Measurements from ENCODE around the gene TREML4.

The TREML4 gene

GRCh38 chr6:41255638-41256246, 27.6 kb downstream of the TREML4 start:
- DNase-seq (ENCODE audit: low read depth), result no peak

GRCh38 chr6:41256383-41256782, 28.2 kb downstream of the TREML4 start:
- DNase-seq (ENCODE audit: low read depth), result no peak

DNA sequence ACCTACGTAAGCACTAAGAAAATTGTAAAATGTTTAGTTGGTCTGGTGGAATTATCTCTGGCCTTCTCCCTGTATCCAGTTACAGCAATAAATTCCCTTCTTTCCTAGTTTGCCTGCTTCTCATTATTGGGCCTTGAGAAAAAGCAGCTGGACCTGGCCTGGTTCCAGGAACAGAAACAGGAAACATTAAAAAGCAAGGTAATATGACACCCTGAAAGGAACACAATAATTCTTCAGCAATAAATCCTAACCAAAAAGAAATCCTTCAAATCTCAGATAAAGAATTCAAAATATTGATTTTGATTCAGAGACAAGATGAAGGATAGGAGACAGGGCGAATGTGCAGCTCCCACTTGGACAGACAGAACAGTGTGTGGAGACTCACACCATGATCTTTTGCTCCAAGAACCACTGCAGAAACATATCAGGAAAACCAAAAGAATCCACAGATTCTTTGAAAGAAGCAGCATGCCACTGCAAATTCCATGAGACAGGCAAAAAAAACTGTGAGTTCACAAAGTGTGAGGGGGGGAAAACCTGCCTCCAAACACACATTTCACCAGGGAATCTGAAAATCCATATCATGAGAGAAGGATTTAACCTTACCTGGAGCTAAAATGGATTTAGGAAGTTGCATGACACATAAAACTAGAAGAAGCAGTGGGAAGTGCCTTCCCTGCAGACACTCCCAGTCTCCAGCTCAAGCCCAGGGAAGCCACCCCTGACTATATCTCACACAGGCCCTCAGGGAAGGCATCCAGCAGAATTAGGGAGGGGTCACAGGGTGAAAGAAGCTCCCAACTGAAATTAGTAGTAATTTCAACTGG, 29.4 kb downstream of the TREML4 start:
- no peak for DNase-seq (ENCODE audit: low read depth)

GRCh38 chr6:41258196-41258493, 30.0 kb downstream of the TREML4 start:
- no peak for DNase-seq (ENCODE audit: low read depth)

DNA sequence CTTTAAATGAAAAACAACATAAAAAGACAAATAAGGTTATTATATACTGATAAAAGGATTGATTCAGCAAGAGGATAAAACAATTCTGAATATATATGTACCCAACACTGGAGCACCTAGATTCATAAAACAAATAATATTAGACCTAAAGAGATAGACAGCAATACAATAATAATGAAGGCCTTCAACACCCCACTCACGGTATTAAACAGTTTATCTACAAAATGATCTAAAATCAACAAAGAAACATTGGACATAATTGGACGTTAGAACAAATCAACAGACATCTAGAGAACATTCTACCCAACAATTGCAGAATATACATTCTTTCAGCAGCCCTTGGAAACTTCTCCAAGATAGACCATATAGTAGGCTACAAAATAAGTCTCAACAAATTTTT, 34.3 kb downstream of the TREML4 start:
- no peak for DNase-seq (ENCODE audit: low read depth)

- DNase-seq (ENCODE audit: low read depth), result no peak
These were observed 35.1 kb downstream of the TREML4 start for GRCh38 chr6:41263267-41263666.

DNA sequence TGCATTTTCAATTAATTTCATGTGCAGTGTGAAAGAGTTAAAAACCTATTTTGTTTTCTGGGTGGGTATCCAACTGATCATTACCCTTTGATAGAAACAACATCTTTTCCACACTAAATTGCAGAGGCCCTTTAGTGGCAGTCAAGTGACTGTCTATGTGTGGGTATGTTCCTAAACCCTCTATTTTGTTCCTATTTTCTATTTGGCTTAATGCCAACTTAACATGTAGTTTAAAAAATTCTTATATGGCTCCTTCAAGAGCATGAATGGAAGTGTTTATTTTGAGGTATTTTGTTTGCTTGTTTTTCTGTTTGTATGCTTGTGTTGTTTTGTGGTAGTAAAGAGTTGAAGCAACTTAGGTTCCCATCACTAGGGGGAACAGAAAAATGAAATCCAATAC, 38.4 kb downstream of the TREML4 start:
- DNase-seq (ENCODE audit: low read depth), result no peak

DNA sequence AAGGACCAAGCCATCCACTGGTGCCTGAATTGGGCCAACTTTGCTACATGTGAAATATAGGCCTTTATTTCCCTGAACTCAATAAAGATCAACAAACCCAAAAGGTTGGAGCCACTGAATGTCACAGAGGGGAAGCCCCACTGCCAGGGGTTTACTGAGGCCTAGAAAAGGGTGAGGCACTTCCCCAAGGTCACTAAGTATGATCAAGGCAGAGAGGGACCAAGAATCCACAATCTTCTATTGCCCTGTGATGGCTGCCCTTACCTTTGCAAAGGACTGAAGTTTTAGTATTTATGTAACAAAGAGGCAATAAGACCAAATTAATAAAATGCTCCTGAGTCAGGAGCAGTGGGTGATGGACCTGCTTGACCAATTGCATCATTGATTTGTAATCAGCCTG, 40.3 kb downstream of the TREML4 start:
- no peak for DNase-seq (ENCODE audit: low read depth)

- DNase-seq (ENCODE audit: low read depth), result no peak
These were observed 41.0 kb downstream of the TREML4 start for GRCh38 chr6:41269166-41269565.

DNA sequence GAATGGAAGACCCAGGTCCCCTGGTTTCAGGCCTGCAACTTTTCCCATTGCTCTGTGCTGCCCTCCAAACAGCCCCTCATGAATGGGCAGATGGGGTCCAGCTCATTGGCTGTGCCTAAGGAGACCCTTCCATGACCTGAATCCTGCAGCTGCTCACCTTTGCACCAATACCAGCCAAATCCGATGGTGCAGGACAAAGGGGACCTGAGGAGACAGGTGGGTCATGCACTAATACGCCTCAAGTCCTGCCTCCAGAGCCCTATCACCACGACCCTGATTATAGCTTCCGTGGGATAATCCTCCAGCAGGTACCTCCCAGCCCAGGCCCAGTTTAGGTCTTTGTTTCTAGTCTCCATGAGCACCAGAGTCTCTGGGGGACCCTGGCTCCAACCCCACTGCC, 41.6 kb downstream of the TREML4 start:
- DNase-seq (ENCODE audit: low read depth), result no peak

DNA sequence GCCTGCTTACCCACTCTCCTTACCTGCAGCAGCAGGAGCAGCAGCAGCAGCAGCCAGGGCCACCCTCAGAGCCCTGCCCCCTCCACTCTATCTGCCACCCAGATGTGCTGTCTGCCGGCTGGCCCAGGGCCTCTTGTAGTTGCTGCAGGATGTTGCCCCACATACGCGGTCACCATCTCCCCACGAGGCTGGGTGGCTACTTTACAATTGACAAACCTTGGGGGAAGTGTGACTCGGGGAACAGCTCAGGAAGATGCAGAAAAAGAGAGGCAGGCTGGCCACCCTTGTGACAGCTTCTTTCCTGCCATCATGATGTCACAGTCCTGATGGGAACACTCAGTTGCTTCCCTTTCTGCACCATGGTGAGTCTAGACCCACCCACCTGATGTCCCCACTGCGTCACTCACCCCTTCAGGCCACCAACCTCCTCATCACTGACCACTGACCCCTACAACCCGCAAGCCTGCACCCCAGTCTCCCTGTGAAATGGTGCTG, 43.8 kb downstream of the TREML4 start:
- DNase-seq (ENCODE audit: low read depth), result no peak

DNA sequence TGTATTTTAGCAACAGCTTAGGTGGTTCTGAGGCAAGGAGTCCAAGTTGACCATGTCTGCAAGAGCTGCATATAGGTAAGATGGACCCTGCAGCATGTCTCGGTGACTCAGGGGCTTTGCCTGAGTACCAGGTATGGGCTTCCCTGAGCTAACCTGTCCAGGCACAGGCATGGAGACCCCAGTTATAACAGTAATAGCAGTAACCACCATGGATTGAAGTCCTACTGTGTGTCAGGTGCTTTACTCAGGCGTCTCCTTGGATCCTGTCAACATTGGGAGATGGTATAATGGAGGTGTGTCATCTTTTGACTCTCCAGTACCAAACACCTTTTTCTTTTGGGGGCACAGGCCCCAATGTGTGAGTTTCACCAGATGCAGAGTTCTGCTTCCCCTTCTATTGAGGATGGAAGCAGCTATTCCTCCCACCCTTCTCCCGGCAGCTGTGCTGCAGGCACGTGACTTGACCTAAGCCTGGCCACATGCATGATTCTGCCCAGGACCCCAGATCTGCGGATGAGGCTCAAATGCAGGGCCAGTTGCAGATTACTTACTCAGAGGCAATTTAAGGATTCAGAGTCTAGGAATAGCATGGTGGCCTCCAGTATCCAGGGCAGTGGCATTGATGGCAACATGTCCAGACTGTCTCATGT, 44.6 kb downstream of the TREML4 start:
- no peak for DNase-seq (ENCODE audit: low read depth)

DNA sequence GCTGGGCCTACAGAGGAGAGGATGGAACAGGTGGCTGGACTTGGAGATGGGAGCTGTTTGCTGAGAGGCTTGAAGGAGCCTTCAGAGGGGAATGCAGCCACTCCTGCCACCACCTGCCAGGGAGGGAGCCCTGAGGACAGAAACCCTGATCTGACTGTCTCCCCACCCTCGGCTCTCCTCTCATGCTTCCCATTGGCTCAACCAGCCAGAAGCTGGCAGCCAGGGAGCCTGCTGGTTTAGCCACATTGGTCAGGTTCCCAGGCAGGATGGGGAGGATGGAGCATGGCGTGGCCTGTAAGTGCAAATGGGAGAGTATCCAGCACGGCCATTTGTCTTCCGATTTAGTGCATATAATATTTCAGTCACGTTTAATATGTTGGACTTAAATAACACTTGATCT, 45.6 kb downstream of the TREML4 start:
- DNase-seq (ENCODE audit: low read depth), result no peak

DNA sequence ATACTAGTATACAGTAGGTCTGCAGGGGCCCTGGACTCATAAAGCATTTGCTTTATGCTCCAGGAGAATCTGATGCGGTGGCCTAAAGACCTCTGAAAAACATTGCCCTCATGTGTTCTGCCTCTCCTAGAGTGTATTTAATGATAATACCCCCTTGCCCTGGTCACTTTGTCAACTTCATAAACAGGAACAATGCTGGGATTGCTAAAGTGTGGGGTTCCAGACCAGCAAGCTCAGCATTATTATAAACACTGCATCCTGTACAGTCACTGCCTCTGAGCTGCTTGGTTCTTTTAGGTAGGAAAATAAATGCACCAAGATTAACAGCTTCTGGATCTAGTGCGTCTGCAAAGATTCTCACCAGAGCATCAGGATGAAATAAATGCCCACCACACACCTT, 46.1 kb downstream of the TREML4 start:
- no peak for DNase-seq (ENCODE audit: low read depth)

- DNase-seq (ENCODE audit: low read depth), result no peak
These were observed 47.3 kb downstream of the TREML4 start for GRCh38 chr6:41275489-41275888.

GRCh38 chr6:41277605-41278004, 49.5 kb downstream of the TREML4 start:
- no peak for DNase-seq (ENCODE audit: low read depth)

DNA sequence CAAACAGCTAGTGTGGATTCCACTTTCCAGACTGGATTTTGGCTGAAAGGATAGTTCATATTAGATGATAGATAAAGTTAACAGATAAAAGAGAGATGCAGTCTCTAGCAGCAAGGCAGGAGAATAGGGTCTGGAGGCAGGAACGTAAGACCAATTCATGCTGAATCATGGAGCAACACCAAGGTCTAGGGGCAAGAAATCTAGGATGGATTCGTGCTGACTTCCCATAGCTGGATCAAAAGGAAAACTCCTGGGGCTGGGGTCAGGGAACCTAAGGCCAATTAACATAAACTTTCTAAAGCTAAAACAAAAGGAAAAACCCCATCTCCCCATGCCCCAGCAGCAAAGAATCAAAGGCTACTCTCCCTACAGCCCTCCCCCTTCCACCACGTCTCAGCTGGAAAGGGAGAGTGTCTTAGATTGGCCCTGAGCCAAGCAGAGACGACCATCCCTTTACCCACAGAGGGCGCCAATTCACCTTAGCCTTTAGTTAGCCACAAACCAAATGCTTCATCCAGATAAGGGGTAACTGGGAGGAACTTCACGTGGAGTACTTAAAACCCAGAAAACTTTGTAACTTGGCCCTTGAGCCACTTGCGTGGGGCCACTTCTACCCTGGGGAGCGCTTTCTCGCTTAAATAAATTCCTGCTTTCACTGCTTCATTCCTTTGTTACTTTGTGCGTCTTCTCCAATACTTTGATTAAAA, 50.7 kb downstream of the TREML4 start:
- peak; percentile 59 for DNase-seq (ENCODE audit: low read depth)

- DNase-seq (ENCODE audit: low read depth), result no peak
These were observed 52.4 kb downstream of the TREML4 start for GRCh38 chr6:41280381-41281057.

GRCh38 chr6:41283600-41283999, 55.5 kb downstream of the TREML4 start:
- DNase-seq (ENCODE audit: low read depth), result no peak

DNA sequence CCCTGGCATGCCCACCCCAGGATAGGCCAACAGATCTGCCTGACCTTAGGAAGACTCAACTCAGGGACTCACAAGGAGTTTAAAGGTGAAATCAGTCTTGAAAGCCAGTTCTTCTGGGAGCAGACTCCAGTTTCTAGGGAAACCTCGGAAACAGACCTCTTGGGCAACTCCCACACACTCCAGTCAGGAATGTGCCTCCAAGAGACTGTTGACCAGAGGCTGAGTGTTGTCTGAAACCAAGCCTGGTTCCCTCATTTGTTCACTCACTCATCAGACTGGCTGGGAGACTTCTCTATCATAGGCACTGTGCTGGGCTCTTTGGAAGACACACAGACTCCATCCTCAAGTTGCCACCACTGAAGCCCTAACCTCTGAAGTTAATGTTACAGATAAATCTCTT, 56.6 kb downstream of the TREML4 start:
- DNase-seq (ENCODE audit: low read depth), result no peak

DNA sequence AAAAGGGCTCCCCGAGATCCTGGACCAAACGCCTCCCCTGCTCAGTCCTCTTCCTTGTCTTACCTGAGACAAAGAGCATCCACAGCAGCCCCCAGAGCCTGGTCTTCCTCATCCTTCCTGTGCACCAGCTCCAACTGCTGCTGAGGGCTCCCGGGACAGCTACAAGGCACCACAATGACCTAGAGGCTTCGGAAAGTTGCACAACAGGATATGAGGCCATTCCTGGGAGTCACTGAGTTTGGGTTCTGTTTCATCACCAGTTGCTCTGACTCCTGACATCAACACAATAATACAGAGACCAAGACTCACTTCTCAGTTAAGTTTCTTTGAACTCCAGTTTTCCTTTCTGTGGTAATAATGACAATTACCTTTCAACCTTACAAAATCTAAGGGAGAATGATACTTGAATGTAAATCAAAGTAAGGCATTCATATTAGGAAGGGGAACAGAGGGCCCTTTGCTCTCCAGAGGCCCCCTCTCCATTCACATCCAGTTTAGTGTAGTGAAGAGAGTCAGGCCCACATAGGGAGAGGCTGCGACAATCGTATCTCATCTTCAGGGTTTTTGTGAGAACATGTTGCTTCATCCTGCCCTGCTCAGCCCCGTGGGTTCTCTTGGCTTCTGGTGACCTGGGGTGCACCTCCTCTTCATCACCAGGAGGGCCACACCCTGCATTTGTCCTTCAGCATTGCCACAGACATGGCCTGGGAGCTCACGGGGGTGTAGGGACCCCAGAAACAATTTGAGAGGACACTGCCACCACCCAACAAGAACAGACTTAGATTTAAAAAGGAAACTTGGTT, 58.6 kb downstream of the TREML4 start, which contains the start of gene TREM1:
TSS of gene TREM1 (minus strand) at position 139 of the 803 bp plus-strand sequence. CDS start at position 112, 27 bp downstream.
- no peak for DNase-seq (ENCODE audit: low read depth)

All from activated T-cell treated with anti-CD3 and anti-CD28 coated beads for 24 hours (primary cell).